ACC112 (cell line): ENCODE measurements around the gene DNAH1.

Experiments
- H2AFZ ChIP-seq: fragments of 200-600 bp; sonication (generic); one replicate; pipeline ENCODE4 v1.6.0; 2017; ENCODE audit warnings: antibody characterized with exemption, low read length; ENCODE audit not compliant: unreplicated experiment
- H3K27ac ChIP-seq: fragments of 200-600 bp; sonication (generic); 2 replicates; pipeline ENCODE4 v1.5.1; 2014; ENCODE audit warnings: low read depth, mild to moderate bottlenecking, antibody characterized with exemption, low read length, moderate library complexity
- H3K27me3 ChIP-seq: fragments of 200-600 bp; sonication (generic); 2 replicates; pipeline ENCODE4 v1.6.1; 2014; ENCODE audit warnings: mild to moderate bottlenecking, antibody characterized with exemption, low read length, moderate library complexity, mixed read lengths; ENCODE audit not compliant: insufficient read depth
- H3K36me3 ChIP-seq: fragments of 200-600 bp; sonication (generic); 2 replicates; pipeline ENCODE4 v1.6.1; 2016; ENCODE audit warnings: mild to moderate bottlenecking, antibody characterized with exemption, low read length, moderate library complexity, mixed read lengths; ENCODE audit not compliant: insufficient read depth
- H3K4me1 ChIP-seq: fragments of 200-600 bp; sonication (generic); one replicate; pipeline ENCODE4 v1.6.1; 2016; ENCODE audit warnings: low read length, mixed read lengths; ENCODE audit not compliant: insufficient read depth, unreplicated experiment, control insufficient read depth
- H3K4me3 ChIP-seq: fragments of 200-600 bp; sonication (generic); 2 replicates; pipeline ENCODE4 v1.5.1; 2014; ENCODE audit warnings: mild to moderate bottlenecking, low read depth, low read length
- H3K79me2 ChIP-seq: fragments of 200-600 bp; sonication (generic); one replicate; pipeline ENCODE4 v1.6.0; 2016; ENCODE audit warnings: low read length; ENCODE audit not compliant: control insufficient read depth, unreplicated experiment, insufficient read depth

Gene DNAH1

DNA sequence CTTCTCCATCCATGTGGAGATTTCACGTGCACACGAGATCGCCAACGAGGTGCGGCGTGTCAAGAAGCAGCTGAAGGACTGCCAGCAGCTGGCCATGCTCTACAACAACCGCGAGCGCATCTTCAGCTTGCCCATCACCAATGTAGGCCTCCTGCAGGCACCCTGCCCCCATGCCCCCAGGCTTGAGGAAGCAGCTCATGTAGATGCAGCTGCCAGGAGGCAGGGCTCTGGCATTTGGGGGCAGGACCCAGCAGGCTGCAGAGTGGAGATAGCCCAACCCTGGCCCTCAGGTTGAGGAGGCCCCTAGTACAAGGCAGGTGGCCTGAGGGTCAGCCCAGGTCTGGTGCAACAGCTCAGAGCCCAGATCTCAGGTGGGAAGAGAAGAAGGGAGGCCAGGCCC is 36.4 kb downstream of the DNAH1 start:
- H3K4me3 ChIP-seq: no peak overlapping the region
- no peak overlapping the region for H3K27ac ChIP-seq
- H3K79me2 ChIP-seq: no peaks in the 10 kb centered on the region
- no peak overlapping the region for H2AFZ ChIP-seq
- H3K27me3 ChIP-seq: no peaks in the 10 kb centered on the region
- H3K36me3 ChIP-seq: no peaks in the 10 kb centered on the region
- peaks cover 1% of the 10 kb centered on the region for H3K4me1 ChIP-seq

DNA sequence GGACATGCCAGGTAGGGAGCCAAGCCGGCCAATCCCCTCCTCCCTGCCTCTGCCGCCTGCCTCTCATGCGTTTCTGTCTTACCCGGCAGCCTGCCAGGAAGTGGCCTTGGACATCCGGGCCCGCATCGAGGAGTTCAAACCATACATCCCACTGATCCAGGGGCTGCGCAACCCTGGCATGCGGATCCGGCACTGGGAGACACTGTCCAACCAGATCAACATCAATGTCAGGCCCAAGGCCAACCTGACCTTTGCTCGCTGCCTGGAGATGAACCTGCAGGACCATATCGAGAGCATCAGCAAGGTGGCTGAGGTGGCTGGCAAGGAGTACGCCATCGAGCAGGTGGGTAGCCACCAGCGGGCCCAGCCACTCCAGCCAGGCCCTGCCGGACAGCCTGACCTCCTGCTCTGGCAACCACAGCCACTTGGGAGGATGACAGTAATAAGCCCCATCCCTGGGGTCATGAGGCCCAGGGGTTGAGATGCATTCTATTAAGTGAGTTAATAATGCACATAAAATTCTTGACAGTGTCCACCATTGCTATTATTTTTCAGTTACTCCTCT is 37.3 kb downstream of the DNAH1 start:
- Histone ChIP-seq H3K27ac (no peak overlapping the region), H3K36me3 (no peaks in the 10 kb centered on the region), H3K4me1 (no peaks in the 10 kb centered on the region), H2AFZ (no peak overlapping the region), H3K4me3 (no peak overlapping the region), H3K79me2 (no peaks in the 10 kb centered on the region), H3K27me3 (no peaks in the 10 kb centered on the region)

DNA sequence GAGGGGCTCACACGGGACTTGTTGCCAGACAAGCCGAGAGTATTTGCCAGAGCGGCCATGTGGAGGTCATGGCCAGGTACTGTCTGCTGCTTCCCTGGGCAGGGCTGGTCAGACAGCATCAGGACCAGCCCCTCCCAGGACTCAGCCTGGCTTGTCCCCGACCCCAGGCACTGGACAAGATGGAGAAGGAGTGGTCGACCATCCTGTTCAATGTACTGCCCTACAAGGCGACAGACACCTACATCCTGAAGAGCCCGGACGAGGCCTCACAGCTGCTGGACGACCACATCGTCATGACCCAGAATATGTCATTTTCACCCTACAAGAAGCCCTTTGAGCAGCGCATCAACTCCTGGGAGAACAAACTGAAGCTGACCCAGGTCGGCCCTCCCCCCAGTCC is 38.6 kb downstream of the DNAH1 start:
- Histone ChIP-seq H3K4me3 (no peak overlapping the region), H3K27ac (no peak overlapping the region), H3K36me3 (no peaks in the 10 kb centered on the region)

DNA sequence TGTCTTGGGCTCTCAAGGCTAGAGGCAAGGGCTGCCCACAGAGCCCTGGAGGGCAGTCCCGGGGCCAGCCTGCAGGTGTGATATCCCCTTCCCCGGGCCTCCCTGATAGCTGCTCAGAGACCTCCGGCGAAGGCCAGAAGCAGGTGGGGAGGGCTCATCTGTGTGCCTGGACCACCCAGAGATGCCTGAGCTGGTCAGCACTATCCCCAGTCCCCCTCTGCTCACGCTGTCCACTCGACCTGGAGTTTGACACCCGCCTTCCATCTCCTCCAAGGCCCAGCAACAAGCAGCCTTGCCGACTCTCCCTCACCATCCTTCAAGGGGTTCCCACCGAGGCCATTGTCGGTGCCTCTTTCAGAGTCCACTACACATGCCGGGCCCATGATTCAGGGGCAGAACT is 39.4 kb downstream of the DNAH1 start:
- Histone ChIP-seq H3K36me3 (no peaks in the 10 kb centered on the region), H3K4me1 (no peaks in the 10 kb centered on the region), H3K27me3 (no peaks in the 10 kb centered on the region), H2AFZ (no peak overlapping the region), H3K4me3 (no peak overlapping the region), H3K79me2 (no peaks in the 10 kb centered on the region), H3K27ac (no peak overlapping the region)

More for the DNA sequence above, 38.6 kb downstream of the DNAH1 start:
- Histone ChIP-seq H3K27me3 (no peaks in the 10 kb centered on the region), H2AFZ (no peak overlapping the region), H3K79me2 (no peaks in the 10 kb centered on the region), H3K4me1 (no peaks in the 10 kb centered on the region)

DNA sequence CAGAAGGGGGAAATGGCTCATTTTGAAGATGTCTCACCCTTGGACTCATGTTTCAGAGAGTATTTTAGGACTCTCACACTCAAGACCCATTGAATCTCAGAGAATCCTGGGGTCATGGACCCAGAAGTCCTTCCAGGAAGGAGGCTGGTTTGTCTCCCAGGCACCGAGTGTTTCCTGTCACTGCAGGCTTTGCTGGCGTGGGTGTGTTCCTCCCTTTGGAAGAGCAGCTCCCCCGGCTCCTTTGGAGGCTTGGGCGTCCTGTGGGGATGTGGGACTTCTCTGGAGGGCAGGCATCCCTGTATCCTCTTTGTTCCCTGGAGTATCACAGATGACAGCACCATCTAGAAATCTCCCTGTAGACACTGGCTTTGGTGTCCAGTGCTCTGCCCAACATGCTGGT is 40.0 kb downstream of the DNAH1 start:
- no peaks in the 10 kb centered on the region for H3K36me3 ChIP-seq
- no peak overlapping the region for H2AFZ ChIP-seq
- H3K4me1 ChIP-seq: no peaks in the 10 kb centered on the region
- H3K27ac ChIP-seq: no peak overlapping the region
- H3K27me3 ChIP-seq: no peaks in the 10 kb centered on the region
- no peaks in the 10 kb centered on the region for H3K79me2 ChIP-seq
- H3K4me3 ChIP-seq: no peak overlapping the region

DNA sequence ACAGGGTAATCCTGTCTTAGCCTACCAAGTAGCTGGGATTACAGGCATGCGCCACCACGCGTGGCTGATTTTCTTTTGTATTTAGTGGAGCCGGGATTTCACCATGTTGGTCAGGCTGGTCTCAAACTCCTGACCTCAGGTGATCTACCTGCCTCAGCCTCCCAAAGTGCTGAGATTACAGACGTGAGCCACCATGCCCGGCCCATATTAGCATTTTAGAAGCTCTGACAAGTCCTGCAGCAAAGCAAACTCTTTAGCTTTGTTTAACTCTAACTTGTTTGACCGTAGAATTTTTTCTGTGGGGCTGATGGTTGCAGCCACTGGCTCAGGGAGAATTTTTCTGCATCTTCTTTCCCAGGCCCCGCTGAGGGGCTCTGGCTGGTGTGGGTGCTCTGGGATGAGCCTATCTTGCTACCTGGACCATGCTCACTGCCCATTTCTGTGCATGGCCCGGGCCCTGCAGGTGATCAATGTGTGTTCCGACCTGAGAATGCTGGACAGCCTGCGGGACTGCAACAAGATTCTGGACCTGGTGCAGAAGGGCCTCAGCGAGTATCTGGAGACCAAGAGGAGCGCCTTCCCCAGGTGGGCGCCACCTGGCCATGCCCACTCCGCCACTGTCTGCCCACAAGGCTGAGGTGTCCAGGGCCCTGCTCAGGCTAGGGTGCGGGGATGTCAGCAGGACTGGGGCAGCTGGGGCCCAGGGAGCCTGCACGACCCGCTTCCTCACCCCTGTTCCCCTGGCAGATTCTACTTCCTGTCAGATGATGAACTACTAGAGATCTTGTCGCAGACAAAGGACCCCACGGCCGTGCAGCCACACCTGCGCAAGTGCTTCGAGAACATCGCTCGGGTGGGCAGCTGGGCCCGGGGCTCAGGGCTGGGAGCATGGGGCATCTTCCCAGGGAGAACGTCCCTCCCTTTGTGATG is 41.3 kb downstream of the DNAH1 start:
- H3K27ac ChIP-seq: no peak overlapping the region
- no peak overlapping the region for H3K4me3 ChIP-seq
- H2AFZ ChIP-seq: no peak overlapping the region
- no peaks in the 10 kb centered on the region for H3K36me3 ChIP-seq
- H3K79me2 ChIP-seq: no peaks in the 10 kb centered on the region
- no peaks in the 10 kb centered on the region for H3K27me3 ChIP-seq
- H3K4me1 ChIP-seq: no peaks in the 10 kb centered on the region

DNA sequence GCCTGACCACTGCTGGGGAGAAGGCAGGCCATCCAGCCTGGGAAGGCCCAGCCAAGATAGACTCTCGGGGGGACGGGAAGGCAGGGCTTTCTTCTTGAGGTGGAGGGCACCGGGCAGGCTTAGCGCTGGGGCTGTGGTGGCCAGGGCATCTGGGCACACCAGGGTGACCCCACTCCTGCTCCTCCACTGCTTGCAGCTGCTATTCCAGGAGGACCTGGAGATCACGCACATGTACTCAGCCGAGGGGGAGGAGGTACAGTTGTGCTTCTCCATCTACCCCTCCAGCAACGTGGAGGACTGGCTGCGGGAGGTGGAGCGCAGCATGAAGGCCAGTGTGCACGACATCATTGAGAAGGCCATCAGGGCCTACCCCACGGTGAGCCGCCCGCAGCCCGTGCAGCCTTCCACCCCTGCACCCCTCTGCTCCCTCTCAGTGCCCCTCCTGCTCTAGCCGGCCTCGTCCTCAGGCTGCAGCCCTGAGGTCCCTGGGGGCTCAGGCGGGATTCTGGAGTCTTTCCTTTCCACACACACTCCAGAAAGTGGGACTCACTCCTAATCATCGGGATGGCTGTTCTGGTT is 42.3 kb downstream of the DNAH1 start:
- Histone ChIP-seq H3K36me3 (no peaks in the 10 kb centered on the region), H3K79me2 (no peaks in the 10 kb centered on the region), H3K27ac (no peak overlapping the region), H3K27me3 (no peaks in the 10 kb centered on the region), H3K4me1 (no peaks in the 10 kb centered on the region), H3K4me3 (no peak overlapping the region), H2AFZ (no peak overlapping the region)

DNA sequence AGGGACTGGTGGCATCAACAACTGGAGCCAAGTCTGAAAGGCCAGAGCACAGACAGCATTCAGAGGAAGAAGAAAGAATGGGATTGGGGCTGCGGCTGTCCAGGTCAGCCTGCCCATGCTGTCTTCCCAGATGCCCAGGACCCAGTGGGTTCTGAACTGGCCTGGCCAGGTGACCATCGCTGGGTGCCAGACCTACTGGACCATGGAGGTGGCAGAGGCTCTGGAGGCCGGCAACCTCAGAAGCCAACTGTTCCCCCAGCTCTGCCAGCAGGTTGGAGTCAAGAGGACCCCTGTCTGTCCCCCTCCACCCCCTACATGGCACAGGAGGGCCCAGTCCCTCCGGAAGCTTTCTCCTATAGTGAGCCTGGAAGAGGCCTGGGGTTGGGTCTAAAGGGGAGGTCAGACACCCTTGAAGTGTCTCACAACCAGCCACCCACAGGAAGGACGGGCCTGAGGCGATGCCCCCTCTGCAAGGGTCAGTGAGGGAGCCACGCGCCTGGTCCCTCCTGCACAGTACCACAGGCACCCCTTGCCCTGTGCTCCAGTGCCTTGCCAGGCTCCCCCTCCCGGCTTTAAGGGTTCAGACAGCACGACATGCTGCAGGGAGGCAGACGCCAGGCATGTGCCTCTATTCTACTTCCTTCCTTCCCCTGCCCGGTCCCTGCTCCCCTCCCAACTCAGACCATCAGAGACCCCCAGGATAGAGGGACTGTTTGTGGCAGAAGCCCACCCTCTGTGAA is 43.2 kb downstream of the DNAH1 start:
- no peak overlapping the region for H3K27ac ChIP-seq
- H3K4me1 ChIP-seq: no peaks in the 10 kb centered on the region
- no peaks in the 10 kb centered on the region for H3K79me2 ChIP-seq
- no peak overlapping the region for H2AFZ ChIP-seq
- no peaks in the 10 kb centered on the region for H3K36me3 ChIP-seq
- H3K27me3 ChIP-seq: no peaks in the 10 kb centered on the region
- no peak overlapping the region for H3K4me3 ChIP-seq

DNA sequence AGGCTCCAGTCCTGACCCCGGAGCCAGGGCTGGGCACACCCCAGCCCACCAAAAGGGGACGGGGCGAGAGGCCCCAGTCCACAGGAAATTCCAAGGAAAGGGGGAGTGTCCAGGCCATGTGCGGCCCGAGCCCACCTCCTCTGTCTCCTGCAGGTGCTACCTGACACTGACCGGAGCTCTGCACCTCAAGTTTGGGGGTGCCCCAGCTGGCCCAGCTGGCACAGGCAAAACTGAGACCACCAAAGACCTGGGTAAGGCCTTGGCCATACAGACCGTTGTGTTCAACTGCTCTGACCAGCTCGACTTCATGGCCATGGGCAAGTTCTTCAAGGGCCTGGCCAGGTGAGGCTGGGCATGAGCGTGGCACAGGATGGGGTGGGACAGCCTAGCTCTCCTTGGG is 44.9 kb downstream of the DNAH1 start:
- Histone ChIP-seq H3K27ac (no peak overlapping the region), H2AFZ (no peak overlapping the region), H3K36me3 (no peaks in the 10 kb centered on the region), H3K4me3 (no peak overlapping the region), H3K4me1 (no peaks in the 10 kb centered on the region), H3K27me3 (no peaks in the 10 kb centered on the region), H3K79me2 (no peaks in the 10 kb centered on the region)

DNA sequence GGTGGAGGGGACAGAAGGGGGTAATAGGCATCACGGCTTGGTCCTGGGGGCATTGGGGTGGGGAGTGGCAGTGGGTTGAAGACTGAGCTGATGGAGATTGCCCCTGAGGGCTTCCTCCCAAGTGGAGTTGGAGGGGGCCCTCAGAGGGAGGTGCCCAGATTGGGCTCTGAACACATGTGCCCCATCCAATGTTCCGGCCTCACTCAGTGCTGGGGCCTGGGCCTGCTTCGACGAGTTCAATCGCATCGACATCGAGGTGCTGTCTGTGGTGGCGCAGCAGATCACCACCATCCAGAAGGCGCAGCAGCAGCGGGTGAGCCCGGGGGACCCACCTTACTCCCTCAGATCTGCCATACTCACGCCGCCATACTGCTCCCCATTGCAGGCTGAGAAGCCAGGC is 45.3 kb downstream of the DNAH1 start:
- no peak overlapping the region for H3K4me3 ChIP-seq
- H3K4me1 ChIP-seq: no peaks in the 10 kb centered on the region
- no peaks in the 10 kb centered on the region for H3K79me2 ChIP-seq
- H2AFZ ChIP-seq: no peak overlapping the region
- H3K27ac ChIP-seq: no peak overlapping the region
- H3K27me3 ChIP-seq: no peaks in the 10 kb centered on the region
- no peaks in the 10 kb centered on the region for H3K36me3 ChIP-seq
